ENCODE measurements around the gene GPALPP1.

- TF ChIP-seq CTCF (IDR thresholded peaks at IDR 0.05) (no peak), POLR2A (IDR thresholded peaks at IDR 0.05) (no peak)
These were observed 53.2 kb downstream of the GPALPP1 start for GRCh38 chr13:45042539-45042938.
